Breast epithelium (tissue), 3 donors: Measurements from ENCODE around the gene VKORC1.

Source experiments
- CTCF ChIP-seq, 3 donors: fragments of 450-650 bp; IDR thresholded peaks; one replicate each; pipeline ENCODE4 v1.5.1; 2016 to 2017; ENCODE audit warnings: antibody characterized with exemption in 3 of 3, mild to moderate bottlenecking in 3 of 3, moderate library complexity in 3 of 3
- POLR2A ChIP-seq: fragments of 450-650 bp; IDR thresholded peaks from one replicate; pipeline ENCODE4 v1.6.1; 2016; ENCODE audit warnings: antibody characterized with exemption, mild to moderate bottlenecking, moderate library complexity
- POLR2AphosphoS5 ChIP-seq, 3 donors: sonication (generic); formaldehyde crosslinking; IDR thresholded peaks; one replicate each; pipeline ENCODE4 v1.6.1; 2017; ENCODE audit warnings: antibody characterized with exemption in 3 of 3

- TF ChIP-seq POLR2AphosphoS5 (IDR thresholded peaks at IDR 0.05): no peak
- no peak for TF ChIP-seq CTCF (IDR thresholded peaks at IDR 0.05)
- TF ChIP-seq POLR2A: no peak
These were observed 541 bp downstream of the VKORC1 start for GRCh38 chr16:31094088-31094423.
